ENCODE measurements around the gene SCAPER.

The SCAPER gene

GRCh38 chr15:76343313-76343996 is 561.7 kb downstream of the SCAPER start:
- in situ Hi-C loops (cut with MboI; ENCODE audit: low sequenced_read_pairs), result no loop called here

GRCh38 chr15:76342382-76343201 is 562.5 kb downstream of the SCAPER start:
- in situ Hi-C loops (cut with MboI; ENCODE audit: low sequenced_read_pairs), result no loop called here

GRCh38 chr15:76342058-76342381 is 563.1 kb downstream of the SCAPER start:
- in situ Hi-C loops (cut with MboI; ENCODE audit: low sequenced_read_pairs), result no loop called here

GRCh38 chr15:76341366-76342057 is 563.6 kb downstream of the SCAPER start:
- in situ Hi-C loops (cut with MboI; ENCODE audit: low sequenced_read_pairs), result no loop called here

- in situ Hi-C loops (cut with MboI; ENCODE audit: low sequenced_read_pairs), result no loop called here
These were observed 564.3 kb downstream of the SCAPER start for GRCh38 chr15:76340803-76341365.

- in situ Hi-C loops (cut with MboI; ENCODE audit: low sequenced_read_pairs), result no loop called here
These were observed 564.8 kb downstream of the SCAPER start for GRCh38 chr15:76340198-76340802.

GRCh38 chr15:76339305-76340197 is 565.6 kb downstream of the SCAPER start:
- in situ Hi-C loops (cut with MboI; ENCODE audit: low sequenced_read_pairs), result no loop called here

GRCh38 chr15:76338486-76339304 is 566.4 kb downstream of the SCAPER start:
- in situ Hi-C loops (cut with MboI; ENCODE audit: low sequenced_read_pairs), result no loop called here

GRCh38 chr15:76337696-76338485 is 567.2 kb downstream of the SCAPER start:
- in situ Hi-C loops (cut with MboI; ENCODE audit: low sequenced_read_pairs), result no loop called here

- in situ Hi-C loops (cut with MboI; ENCODE audit: low sequenced_read_pairs), result no loop called here
These were observed 568.0 kb downstream of the SCAPER start for GRCh38 chr15:76337059-76337695.

GRCh38 chr15:76336254-76337058 is 568.7 kb downstream of the SCAPER start, which contains the start of gene ISL2:
Gene ISL2, plus strand, starts transcription at chr15:76336773. Its CDS starts 111 bp downstream, at chr15:76336884.
- in situ Hi-C loops (cut with MboI; ENCODE audit: low sequenced_read_pairs), result no loop called here

GRCh38 chr15:76335307-76336253 is 569.6 kb downstream of the SCAPER start:
- in situ Hi-C loops (cut with MboI; ENCODE audit: low sequenced_read_pairs), result no loop called here

- in situ Hi-C loops (cut with MboI; ENCODE audit: low sequenced_read_pairs), result no loop called here
These were observed 570.5 kb downstream of the SCAPER start for GRCh38 chr15:76334438-76335306.

GRCh38 chr15:76333720-76334437 is 571.3 kb downstream of the SCAPER start:
- in situ Hi-C loops (cut with MboI; ENCODE audit: low sequenced_read_pairs), result no loop called here
